SK-N-SH treated with all-trans-retinoic acid at 6 μM for 48 hours (cell line): ENCODE data around the gene LOXHD1.

ENCODE experiments used
- BACH2 ChIP-seq: fragments of 250-450 bp; sonication (Bioruptor Pico); IDR thresholded peaks from 2 replicates; pipeline ENCODE4 v1.9.0; 2021; ENCODE audit warnings: mild to moderate bottlenecking, borderline replicate concordance
- GLIS3 ChIP-seq: fragments of 250-450 bp; sonication (Bioruptor Pico); IDR thresholded peaks from 2 replicates; pipeline ENCODE4 v1.5.0; 2020; ENCODE audit warnings: mild to moderate bottlenecking, moderate library complexity

- TF ChIP-seq GLIS3 (no peak), BACH2 (CRISPR knock-in tag) (no peak)
These were observed 154.6 kb downstream of the LOXHD1 start for GRCh38 chr18:46502444-46502843.
